GM10266 (cell line): Measurements from ENCODE around the gene TM7SF2.

Experiments used
- DNase-seq: peaks from one replicate; pipeline ENCODE4 v3.0.0; 2012; ENCODE audit errors: extremely low spot score
- TF ChIP-seq, protein P1 (sequence below): IDR thresholded peaks from 2 replicates; pipeline ENCODE4 v1.5.1; 2012; ENCODE audit warnings: mild to moderate bottlenecking, low read depth; ENCODE audit not compliant: control insufficient read depth, insufficient read depth; ENCODE audit errors: missing control alignments

The TM7SF2 gene

DNA sequence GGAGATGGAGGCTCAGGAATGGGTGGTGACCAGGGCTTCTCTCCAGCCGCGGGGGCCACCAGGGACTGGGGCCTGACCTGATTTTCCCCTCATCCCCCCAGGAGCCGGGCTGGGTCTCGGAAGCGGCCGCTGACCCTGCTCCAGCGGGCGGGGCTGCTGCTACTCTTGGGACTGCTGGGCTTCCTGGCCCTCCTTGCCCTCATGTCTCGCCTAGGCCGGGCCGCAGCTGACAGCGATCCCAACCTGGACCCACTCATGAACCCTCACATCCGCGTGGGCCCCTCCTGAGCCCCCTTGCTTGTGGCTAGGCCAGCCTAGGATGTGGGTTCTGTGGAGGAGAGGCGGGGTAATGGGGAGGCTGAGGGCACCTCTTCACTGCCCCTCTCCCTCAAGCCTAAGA lies 23.8 kb upstream of the TM7SF2 start:
- TF ChIP-seq, protein P1, sequence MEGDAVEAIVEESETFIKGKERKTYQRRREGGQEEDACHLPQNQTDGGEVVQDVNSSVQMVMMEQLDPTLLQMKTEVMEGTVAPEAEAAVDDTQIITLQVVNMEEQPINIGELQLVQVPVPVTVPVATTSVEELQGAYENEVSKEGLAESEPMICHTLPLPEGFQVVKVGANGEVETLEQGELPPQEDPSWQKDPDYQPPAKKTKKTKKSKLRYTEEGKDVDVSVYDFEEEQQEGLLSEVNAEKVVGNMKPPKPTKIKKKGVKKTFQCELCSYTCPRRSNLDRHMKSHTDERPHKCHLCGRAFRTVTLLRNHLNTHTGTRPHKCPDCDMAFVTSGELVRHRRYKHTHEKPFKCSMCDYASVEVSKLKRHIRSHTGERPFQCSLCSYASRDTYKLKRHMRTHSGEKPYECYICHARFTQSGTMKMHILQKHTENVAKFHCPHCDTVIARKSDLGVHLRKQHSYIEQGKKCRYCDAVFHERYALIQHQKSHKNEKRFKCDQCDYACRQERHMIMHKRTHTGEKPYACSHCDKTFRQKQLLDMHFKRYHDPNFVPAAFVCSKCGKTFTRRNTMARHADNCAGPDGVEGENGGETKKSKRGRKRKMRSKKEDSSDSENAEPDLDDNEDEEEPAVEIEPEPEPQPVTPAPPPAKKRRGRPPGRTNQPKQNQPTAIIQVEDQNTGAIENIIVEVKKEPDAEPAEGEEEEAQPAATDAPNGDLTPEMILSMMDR, result no peak
- DNase-seq, result no peak

DNA sequence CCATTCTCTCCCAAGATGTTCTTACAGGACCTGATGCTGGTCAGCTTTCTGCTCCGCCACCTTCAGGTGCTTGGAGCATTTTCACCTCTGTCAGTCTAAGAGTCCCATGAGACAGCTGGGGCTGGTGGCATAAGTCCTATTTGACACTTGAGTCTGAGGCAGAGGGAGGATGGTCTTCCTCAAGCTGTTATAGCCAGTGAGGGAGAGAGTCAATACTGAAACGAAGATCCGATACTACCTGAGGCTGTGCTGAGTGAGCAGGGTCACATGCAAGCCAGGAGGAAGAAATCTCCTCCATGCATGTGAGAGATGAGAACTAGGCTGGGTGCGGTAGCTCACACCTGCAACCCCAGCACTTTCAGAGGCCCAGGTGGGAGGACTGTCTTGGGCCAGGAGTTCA lies 22.1 kb upstream of the TM7SF2 start:
- TF ChIP-seq, protein P1, result no peak
- no peak for DNase-seq

DNA sequence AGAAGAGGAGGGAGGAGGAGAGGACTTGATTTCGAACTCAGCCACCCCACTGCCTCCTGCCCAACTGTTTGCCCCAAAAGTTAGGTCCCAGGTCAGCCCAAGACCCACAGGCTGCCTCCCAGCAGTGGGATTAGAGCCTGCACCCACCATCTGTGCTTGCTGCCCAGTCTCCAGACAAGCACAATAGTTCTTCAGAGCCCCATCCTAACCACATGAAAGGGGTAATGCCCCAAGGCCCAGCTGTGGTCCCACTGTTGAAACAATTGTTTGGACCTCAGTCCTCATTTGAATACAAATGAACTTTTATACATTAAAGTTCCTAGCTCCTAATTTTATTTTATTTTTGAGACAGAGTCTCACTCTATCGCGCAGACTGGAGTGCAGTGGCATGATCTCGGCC lies 21.0 kb upstream of the TM7SF2 start:
- DNase-seq, result no peak
- TF ChIP-seq, protein P1, result no peak

DNA sequence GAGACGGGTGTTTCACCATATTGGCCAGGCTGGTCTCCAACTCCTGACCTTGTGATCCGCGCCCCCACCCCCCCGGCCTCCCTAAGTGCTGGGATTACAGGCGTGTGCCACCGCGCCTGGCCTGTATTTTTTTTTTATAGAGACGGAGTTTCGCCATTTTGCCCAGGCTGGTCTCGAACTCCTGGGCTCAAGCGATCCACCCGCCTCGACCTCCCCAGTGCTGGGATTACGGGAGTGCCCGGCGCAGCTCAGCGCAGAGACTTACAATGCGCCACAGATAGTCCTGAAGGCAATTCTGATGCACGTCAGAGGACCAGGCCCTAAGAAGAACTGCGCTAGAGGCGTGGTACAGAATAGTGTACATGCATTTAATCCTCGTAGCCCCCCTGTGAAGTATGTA lies 16.2 kb upstream of the TM7SF2 start:
- DNase-seq, result no peak
- TF ChIP-seq, protein P1, result no peak

DNA sequence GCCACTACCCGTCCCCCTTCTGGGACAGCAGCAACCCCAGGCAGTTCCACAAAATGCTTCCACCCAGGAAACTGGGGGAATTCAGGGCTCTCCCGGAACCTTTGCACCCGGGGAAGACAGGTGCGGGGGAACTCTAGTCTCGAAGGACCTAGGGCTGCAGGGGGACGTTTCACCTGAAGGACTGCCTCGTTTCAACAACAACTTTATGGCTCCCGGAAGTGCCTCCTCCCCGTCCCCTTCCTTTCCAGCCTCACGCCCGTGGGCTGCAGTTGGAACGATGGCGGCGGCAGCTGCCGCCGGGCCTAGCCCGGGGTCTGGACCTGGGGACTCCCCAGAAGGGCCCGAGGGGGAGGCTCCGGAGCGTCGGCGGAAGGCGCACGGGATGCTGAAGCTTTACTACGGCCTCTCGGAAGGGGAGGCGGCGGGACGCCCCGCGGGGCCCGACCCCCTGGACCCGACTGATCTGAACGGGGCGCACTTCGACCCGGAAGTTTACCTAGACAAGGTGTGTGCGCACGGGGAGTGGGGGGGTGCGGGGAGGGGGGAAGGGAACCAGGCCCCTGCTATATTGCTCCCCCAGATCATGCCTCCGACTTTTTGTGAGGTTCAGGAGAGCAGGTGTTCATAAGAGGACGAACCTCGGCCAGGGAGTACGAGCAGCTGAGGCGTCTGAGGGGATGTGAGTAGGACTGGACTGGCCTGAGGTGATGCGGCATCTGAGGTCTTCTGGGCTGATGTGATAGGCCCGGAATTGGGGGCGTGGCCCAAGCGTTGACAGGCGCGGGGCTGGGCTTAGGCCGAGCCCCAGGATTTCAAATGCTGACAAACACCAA lies 15.5 kb upstream of the TM7SF2 start, which contains the start of gene VPS51:
Gene VPS51 (plus strand): TSS at position 241 of the 833 bp plus-strand sequence. CDS start 37 bp downstream, at position 278.
- TF ChIP-seq, protein P1, result no peak
- peak; percentile 93 for DNase-seq

DNA sequence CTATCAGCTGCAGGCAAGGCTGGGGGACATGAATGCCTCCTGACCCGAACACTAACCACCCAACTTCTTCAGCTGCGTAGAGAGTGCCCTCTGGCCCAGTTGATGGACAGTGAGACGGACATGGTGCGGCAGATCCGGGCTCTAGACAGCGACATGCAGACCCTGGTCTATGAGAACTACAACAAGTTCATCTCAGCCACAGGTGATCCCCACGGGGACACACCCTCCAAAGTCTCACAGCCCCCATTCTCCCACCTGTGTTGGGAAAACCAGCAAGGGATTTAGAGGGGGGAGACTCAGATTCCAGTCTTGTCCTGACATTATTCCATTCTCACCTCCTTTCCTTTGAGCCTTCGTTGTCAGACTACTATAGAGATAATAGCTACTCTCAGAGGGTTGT lies 14.7 kb upstream of the TM7SF2 start:
- TF ChIP-seq, protein P1, result no peak
- no peak for DNase-seq

DNA sequence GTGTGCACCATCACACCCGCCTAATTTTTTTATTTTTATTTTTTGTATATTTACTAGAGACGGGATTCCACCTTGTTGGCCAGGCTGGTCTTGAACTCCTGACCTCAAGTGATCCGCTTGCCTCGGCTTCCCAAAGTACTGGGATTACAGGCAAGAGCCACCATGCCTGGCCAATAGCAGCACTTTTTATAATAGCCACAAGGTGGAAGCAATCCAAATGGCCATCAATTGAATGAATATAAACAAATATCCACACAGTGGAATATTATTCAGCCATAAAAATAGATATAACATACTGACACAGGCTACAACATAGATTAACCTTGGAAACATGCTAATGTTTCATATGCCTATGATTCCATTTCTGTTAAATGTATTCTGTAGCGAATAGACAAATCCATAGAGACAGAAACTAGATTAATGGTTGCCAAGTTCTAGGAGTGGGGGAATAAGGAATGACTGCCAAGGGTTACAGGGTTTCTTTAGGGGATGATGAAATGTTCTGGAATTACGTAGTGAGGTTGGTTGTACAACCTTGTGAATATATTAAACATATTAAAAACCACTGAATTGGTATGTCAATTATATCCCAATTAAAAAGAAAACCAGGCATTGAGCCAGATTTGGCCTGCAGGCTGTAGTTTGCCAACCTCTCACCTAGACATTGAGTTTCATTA lies 10.9 kb upstream of the TM7SF2 start:
- no peak for DNase-seq
- TF ChIP-seq, protein P1, result no peak
